AG09309 (cell line): Measurements from ENCODE around the gene MPL.
A peak's percentile ranks its signal among the peaks of the same experiment; 100 is the strongest.

Experiments
- DNase-seq: peaks from one replicate; pipeline ENCODE4 v3.0.0-alpha.2; 2010; ENCODE audit warnings: low read depth
- H3K4me3 ChIP-seq: 2 replicates; pipeline ENCODE4 v1.5.1; 2011; ENCODE audit warnings: mild to moderate bottlenecking, low read depth, low read length, moderate library complexity; ENCODE audit not compliant: control insufficient read depth
- CTCF ChIP-seq: IDR thresholded peaks from 2 replicates; pipeline ENCODE4 v1.5.1; 2011; ENCODE audit warnings: mild to moderate bottlenecking, low read depth, low read length, inconsistent platforms; ENCODE audit not compliant: insufficient read depth, control insufficient read depth; ENCODE audit errors: missing control alignments

The MPL gene

GRCh38 chr1:43346636-43347035 lies 9.0 kb downstream of the MPL start:
- H3K4me3 ChIP-seq: no peak overlapping the region
- no peak for DNase-seq
- no peak for TF ChIP-seq CTCF

- H3K4me3 ChIP-seq: peak overlapping the region; percentile 44
- TF ChIP-seq CTCF: no peak
- DNase-seq: no peak
Measured at GRCh38 chr1:43348343-43348808, 10.8 kb downstream of the MPL start.

GRCh38 chr1:43348809-43349593 lies 11.4 kb downstream of the MPL start:
- DNase-seq: no peak
- peak overlapping the region; percentile 44 for H3K4me3 ChIP-seq
- TF ChIP-seq CTCF: no peak

- peak overlapping the region; percentile 44 for H3K4me3 ChIP-seq
- DNase-seq: no peak
- TF ChIP-seq CTCF: no peak
Measured at GRCh38 chr1:43349594-43350306, 12.1 kb downstream of the MPL start.

- no peak for TF ChIP-seq CTCF
- DNase-seq: no peak
Measured at GRCh38 chr1:43350976-43351375, 13.4 kb downstream of the MPL start.

GRCh38 chr1:43351421-43352350 lies 14.1 kb downstream of the MPL start:
- TF ChIP-seq CTCF: no peak
- H3K4me3 ChIP-seq: no peak overlapping the region
- no peak for DNase-seq

More at GRCh38 chr1:43350976-43351375, 13.4 kb downstream of the MPL start:
- H3K4me3 ChIP-seq: no peak overlapping the region
